Coronary artery (tissue), 2 donors: ENCODE results near the gene FAM13A.

Experiments used
- DNase-seq: peaks from one replicate; pipeline ENCODE4 v3.0.0-alpha.2; 2017; ENCODE audit warnings: low spot score
- H3K27ac ChIP-seq, 2 donors: fragments of 200-600 bp; sonication (generic); one replicate each; pipeline ENCODE4 v1.5.1; 2016 to 2019
- H3K4me3 ChIP-seq: fragments of 200-600 bp; sonication (generic); 2 replicates; pipeline ENCODE4 v1.5.1; 2016; ENCODE audit warnings: mild to moderate bottlenecking, moderate library complexity
- TF ChIP-seq, protein P1 (sequence below): fragments of 200-600 bp; sonication (generic); IDR thresholded peaks from one replicate; pipeline ENCODE4 v1.5.1; 2019; ENCODE audit warnings: antibody characterized with exemption

The FAM13A gene

DNA sequence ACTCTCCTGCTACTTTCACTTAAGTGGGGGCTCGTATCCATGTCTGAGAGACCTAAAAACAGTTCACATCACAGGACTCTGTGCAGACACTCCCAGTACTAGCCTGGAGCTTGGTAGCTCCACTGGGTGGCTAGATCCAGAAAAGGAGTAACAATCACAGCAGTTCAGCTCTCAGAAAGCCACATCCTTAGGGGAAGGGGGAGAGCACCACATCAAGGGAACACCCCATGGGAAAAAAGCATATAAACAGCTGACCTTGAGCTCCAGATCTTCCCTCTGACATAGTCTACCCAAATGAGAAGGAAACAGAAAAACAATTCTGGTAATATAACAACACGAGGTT, 175.8 kb downstream of the FAM13A start:
- H3K4me3 ChIP-seq: no peak overlapping the region
- no peak overlapping the region for H3K27ac ChIP-seq
- TF ChIP-seq, protein P1, sequence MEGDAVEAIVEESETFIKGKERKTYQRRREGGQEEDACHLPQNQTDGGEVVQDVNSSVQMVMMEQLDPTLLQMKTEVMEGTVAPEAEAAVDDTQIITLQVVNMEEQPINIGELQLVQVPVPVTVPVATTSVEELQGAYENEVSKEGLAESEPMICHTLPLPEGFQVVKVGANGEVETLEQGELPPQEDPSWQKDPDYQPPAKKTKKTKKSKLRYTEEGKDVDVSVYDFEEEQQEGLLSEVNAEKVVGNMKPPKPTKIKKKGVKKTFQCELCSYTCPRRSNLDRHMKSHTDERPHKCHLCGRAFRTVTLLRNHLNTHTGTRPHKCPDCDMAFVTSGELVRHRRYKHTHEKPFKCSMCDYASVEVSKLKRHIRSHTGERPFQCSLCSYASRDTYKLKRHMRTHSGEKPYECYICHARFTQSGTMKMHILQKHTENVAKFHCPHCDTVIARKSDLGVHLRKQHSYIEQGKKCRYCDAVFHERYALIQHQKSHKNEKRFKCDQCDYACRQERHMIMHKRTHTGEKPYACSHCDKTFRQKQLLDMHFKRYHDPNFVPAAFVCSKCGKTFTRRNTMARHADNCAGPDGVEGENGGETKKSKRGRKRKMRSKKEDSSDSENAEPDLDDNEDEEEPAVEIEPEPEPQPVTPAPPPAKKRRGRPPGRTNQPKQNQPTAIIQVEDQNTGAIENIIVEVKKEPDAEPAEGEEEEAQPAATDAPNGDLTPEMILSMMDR: no peak
- DNase-seq: no peak

DNA sequence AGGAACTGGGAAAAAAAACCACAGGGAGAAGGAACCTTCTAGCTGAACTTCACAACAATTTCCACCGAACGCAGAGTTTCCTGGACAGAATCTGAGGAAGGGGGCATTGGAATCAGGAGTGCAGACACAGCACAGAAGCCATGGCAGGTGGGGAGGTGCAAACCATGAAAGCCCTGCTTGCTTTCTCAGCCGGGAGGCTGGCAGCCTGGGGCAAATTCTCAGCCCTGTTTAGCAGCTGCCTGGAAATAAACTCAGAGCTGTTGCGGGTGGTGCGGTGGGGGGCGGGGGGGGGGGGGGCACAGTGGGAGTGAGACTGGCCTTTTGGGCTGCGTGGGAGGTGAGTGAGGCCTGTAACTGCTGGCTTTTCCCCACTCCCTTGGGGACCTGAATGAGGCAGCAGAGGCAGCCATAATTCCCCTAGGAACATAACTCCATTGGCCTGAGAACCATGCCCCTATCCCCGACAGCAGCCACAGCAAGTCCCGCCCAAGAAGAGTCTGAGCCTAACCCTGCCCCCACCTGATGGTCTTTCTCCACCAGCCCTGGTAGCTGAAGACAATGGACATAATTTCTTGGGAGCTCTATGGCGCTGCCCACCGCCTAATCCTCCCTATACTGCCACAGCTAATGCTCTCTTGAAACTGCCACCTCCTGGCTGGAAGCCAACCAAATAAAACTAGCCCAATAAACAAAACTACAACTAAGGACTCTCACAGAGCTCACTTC, 176.3 kb downstream of the FAM13A start:
- no peak overlapping the region for H3K4me3 ChIP-seq
- no peak overlapping the region for H3K27ac ChIP-seq
- TF ChIP-seq, protein P1: no peak
- no peak for DNase-seq

DNA sequence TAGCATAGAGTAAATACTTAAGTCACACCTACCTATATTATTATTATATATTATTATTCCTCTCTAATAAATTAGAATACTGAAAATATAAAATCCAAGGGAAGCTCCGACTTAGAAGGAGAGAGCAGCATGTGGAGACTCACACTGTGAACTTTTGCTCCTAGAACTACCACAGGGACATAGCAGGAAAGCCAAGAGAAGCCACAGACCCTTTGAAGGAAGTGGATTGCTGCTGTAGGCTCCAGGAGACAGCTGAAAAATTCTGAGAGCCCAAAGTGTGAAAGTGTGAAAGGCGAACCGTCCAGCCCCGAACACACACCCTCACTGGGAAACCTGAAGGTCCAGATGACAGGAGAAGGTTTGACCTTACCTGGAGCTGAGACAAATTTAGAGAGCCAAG, 177.0 kb downstream of the FAM13A start:
- no peak overlapping the region for H3K4me3 ChIP-seq
- TF ChIP-seq, protein P1: no peak
- DNase-seq: no peak

DNA sequence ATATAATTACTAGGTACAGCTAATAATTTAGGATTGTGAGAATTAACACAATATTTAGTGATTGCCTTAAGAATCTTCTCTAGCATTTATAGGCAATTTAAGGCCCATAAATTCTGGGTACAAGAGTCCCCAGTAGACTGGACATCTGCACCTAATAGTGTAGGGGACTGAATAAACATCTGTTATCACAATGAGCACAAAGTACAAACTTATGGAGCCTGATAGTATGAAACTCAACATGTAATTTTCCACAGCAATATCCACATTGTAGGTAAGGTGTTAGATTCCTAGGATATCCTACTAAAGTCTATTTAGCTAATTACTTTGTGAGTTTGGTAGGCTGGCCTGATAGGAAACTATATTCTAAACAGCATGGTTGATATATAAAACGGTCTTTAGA, 178.3 kb downstream of the FAM13A start:
- Histone ChIP-seq H3K4me3 (no peak overlapping the region), H3K27ac (no peak overlapping the region)
- no peak for DNase-seq
- TF ChIP-seq, protein P1: no peak

More for the DNA sequence above, 177.0 kb downstream of the FAM13A start:
- no peak overlapping the region for H3K27ac ChIP-seq

DNA sequence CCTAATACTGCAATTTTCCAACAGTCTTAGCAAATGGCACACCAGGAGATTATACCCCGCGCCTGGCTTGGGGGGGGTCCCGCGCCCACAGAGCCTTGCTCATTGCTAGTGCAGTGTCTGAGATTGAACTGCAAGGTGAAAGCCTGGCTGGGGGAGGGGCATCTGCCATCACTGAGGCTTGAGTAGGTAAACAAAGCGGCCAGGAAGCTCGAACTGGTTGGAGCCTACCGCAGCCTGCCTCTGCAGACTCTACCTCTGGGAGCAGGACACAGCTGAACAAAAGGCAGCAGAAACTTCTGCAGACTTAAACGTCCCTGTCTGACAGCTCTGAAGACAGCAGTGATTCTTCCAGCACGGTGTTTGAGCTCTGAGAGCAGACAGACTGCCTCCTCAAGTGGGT, 186.6 kb downstream of the FAM13A start:
- Histone ChIP-seq H3K27ac (no peak overlapping the region), H3K4me3 (no peak overlapping the region)
- TF ChIP-seq, protein P1: no peak
- no peak for DNase-seq

DNA sequence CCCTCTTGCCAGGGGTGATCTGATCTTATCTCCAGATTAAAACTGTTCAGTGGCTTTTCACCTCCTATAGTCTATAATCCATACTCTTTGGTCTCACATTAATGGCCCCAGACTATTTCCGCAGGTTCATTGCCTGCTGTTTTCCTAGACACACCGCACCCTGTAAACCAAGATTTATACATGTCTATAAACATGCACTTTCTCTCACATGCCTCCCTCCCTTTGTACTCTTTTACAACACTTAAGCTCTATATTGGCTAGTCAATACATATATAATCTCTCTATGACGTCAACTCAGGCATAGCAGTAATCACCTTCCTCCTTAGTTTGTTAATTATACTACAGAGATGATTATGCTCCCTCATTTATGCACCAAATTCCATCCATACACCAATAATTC, 188.5 kb downstream of the FAM13A start:
- no peak for DNase-seq
- Histone ChIP-seq H3K27ac (no peak overlapping the region), H3K4me3 (no peak overlapping the region)
- TF ChIP-seq, protein P1: no peak

DNA sequence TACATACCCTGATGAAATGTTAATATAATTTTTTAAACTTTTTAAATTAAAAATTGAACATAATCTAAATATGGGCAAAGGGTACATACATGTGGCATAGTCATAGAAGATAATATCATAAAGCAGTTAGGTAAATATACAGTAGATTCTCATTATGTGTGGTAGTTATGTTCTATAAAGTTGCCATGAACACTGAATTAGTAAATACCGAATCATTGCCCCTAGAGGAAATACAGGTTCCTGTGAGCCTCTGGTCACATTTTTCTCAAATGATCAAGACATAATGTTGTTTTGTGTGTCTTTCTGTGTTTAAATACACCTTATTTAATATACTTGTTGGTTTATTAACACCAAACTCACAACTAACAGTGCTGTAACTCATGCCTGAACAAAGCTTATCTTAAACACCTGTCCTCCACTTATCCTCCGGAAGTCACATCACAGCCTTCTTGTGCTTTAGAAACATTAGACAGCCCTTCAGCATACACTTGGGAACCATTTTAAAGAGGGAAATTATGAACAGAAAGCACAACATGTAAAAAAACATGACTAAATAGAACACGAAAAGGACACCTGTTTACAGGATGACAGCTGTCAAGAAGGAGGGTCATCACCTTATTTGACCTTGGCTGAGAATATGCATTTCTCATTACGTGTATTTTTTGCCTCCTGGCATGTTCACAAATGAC, 190.0 kb downstream of the FAM13A start:
- Histone ChIP-seq H3K27ac (no peak overlapping the region), H3K4me3 (no peak overlapping the region)
- no peak for DNase-seq
- TF ChIP-seq, protein P1: no peak
